ENCODE results near the gene DDB1. TPM values are rescaled to one million over a fixed set of nuclear protein-coding genes. Genes with fewer than 3 reads are reported as not detected.

The DDB1 gene
- total and polyA plus RNA-seq, 10 of the 15 experiments (the other 5 are each of a cell fraction or from before 2014, with no cell fraction given), result 136 to 272 (median 216) TPM

DNA sequence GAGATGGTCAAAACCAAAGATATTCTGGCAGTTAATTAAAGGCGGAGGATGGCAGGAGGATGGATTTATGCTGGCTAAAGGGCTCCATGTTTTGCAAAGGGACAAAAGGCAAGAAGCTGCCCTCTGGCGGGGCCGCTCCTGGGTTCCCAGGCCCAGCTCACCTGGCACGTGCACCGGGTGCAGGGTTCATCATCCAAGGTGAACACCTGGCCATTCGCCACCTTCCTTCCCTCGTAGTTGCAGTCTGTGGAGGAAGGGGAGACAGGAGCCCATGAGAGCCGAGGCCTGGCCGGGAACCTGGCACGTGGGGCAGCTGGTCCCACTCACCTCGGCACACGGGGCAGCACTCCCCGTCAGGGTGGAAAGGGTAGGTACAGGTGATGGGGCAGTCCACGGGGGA, 68.1 kb downstream of the DDB1 start:
- no peaks in the 10 kb centered on the region for H3K4me1 ChIP-seq (ENCODE audit: control insufficient read depth, insufficient read depth, low read length)
- no peak for ATAC-seq
- H3K79me2 ChIP-seq (ENCODE audit: control insufficient read depth, insufficient read depth, low read length), result no peaks in the 10 kb centered on the region
- no peak for DNase-seq (ENCODE audit: low read depth, low spot score)
- no peak overlapping the region for H3K9ac ChIP-seq (ENCODE audit: control insufficient read depth, insufficient read depth, low read length)
- H3K27me3 ChIP-seq (replicated peaks in 1 of 2; ENCODE audit: control insufficient read depth in 2 of 2, insufficient read depth in 2 of 2, low read length in 1 of 2), result no peaks in the 10 kb centered on the region
- H3K27ac ChIP-seq (ENCODE audit: control insufficient read depth, insufficient read depth), result no peak overlapping the region
- no TSS peak for BruUV-seq (replicated peaks)
- no peaks in the 10 kb centered on the region for H3K9me3 ChIP-seq (replicated peaks; ENCODE audit: control insufficient read depth, insufficient read depth, low read length)
- ChIA-PET POLR2A (no interaction called here), CTCF (interaction anchor here (1.1 kb wide), 1 partner anchor 11 kb away, joined by 3 read pairs; no protein-coding TSS in a partner anchor), SMC1A (ENCODE audit: uncharacterized antibody, unreplicated experiment) (no interaction called here), RAD21 (ENCODE audit: unreplicated experiment) (no interaction called here)
- H2AFZ ChIP-seq (ENCODE audit: control insufficient read depth, low read depth, low read length), result no peak overlapping the region
- no peak overlapping the region for H3K4me3 ChIP-seq
- H4K20me1 ChIP-seq (ENCODE audit: control insufficient read depth, insufficient read depth), result no peaks in the 10 kb centered on the region
- in situ Hi-C loops (cut with MboI) (loop anchor here (5.0 kb wide), 1 partner anchor 72 kb away; no protein-coding TSS in a partner anchor), intact Hi-C loops (cut with micrococcal nuclease; ENCODE audit: unreplicated experiment) (no loop called here)
- no peaks in the 10 kb centered on the region; a peak in 1 of 4 replicates for H3K36me3 ChIP-seq (ENCODE audit: control insufficient read depth in 2 of 2, insufficient read depth in 2 of 2, low read length in 1 of 2)
- H3K4me2 ChIP-seq (ENCODE audit: control insufficient read depth, insufficient read depth), result no peak overlapping the region
- no peak for FAIRE-seq
- no peak for TF ChIP-seq POLR2AphosphoS2 (IDR thresholded peaks at IDR 0.05; ENCODE audit: low read depth, low read length)
- TF ChIP-seq SUZ12 (IDR thresholded peaks at IDR 0.05; ENCODE audit: unreplicated experiment), result no peak
- TF ChIP-seq, protein P1, sequence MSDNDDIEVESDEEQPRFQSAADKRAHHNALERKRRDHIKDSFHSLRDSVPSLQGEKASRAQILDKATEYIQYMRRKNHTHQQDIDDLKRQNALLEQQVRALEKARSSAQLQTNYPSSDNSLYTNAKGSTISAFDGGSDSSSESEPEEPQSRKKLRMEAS (IDR thresholded peaks at IDR 0.05; ENCODE audit: low read depth, low read length), result no peak
- TF ChIP-seq IRF4 (IDR thresholded peaks at IDR 0.05; ENCODE audit: low read depth, low read length), result no peak
- no peak for TF ChIP-seq POLR2AphosphoS5 (IDR thresholded peaks at IDR 0.05; ENCODE audit: low read length)
- TF ChIP-seq, protein P2, sequence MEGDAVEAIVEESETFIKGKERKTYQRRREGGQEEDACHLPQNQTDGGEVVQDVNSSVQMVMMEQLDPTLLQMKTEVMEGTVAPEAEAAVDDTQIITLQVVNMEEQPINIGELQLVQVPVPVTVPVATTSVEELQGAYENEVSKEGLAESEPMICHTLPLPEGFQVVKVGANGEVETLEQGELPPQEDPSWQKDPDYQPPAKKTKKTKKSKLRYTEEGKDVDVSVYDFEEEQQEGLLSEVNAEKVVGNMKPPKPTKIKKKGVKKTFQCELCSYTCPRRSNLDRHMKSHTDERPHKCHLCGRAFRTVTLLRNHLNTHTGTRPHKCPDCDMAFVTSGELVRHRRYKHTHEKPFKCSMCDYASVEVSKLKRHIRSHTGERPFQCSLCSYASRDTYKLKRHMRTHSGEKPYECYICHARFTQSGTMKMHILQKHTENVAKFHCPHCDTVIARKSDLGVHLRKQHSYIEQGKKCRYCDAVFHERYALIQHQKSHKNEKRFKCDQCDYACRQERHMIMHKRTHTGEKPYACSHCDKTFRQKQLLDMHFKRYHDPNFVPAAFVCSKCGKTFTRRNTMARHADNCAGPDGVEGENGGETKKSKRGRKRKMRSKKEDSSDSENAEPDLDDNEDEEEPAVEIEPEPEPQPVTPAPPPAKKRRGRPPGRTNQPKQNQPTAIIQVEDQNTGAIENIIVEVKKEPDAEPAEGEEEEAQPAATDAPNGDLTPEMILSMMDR (IDR thresholded peaks at IDR 0.05 in 2 of 3, conservative IDR thresholded peaks at IDR 0.05 in 1 of 3; ENCODE audit: control insufficient read depth in 2 of 3, extremely low read depth in 1 of 3, insufficient read depth in 1 of 3, low read depth in 3 of 3, low read length in 3 of 3), result no peak
- TF ChIP-seq CHD1 (IDR thresholded peaks at IDR 0.05; ENCODE audit: low read depth, low read length), result no peak
- no peak for TF ChIP-seq MTA3 (IDR thresholded peaks at IDR 0.05; ENCODE audit: borderline replicate concordance, low read length)
- TF ChIP-seq, protein P3, sequence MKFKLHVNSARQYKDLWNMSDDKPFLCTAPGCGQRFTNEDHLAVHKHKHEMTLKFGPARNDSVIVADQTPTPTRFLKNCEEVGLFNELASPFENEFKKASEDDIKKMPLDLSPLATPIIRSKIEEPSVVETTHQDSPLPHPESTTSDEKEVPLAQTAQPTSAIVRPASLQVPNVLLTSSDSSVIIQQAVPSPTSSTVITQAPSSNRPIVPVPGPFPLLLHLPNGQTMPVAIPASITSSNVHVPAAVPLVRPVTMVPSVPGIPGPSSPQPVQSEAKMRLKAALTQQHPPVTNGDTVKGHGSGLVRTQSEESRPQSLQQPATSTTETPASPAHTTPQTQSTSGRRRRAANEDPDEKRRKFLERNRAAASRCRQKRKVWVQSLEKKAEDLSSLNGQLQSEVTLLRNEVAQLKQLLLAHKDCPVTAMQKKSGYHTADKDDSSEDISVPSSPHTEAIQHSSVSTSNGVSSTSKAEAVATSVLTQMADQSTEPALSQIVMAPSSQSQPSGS (IDR thresholded peaks at IDR 0.05; ENCODE audit: low read length), result no peak
- no peak for TF ChIP-seq WRNIP1 (IDR thresholded peaks at IDR 0.05; ENCODE audit: borderline replicate concordance, low read depth, low read length)
- TF ChIP-seq, protein P4, sequence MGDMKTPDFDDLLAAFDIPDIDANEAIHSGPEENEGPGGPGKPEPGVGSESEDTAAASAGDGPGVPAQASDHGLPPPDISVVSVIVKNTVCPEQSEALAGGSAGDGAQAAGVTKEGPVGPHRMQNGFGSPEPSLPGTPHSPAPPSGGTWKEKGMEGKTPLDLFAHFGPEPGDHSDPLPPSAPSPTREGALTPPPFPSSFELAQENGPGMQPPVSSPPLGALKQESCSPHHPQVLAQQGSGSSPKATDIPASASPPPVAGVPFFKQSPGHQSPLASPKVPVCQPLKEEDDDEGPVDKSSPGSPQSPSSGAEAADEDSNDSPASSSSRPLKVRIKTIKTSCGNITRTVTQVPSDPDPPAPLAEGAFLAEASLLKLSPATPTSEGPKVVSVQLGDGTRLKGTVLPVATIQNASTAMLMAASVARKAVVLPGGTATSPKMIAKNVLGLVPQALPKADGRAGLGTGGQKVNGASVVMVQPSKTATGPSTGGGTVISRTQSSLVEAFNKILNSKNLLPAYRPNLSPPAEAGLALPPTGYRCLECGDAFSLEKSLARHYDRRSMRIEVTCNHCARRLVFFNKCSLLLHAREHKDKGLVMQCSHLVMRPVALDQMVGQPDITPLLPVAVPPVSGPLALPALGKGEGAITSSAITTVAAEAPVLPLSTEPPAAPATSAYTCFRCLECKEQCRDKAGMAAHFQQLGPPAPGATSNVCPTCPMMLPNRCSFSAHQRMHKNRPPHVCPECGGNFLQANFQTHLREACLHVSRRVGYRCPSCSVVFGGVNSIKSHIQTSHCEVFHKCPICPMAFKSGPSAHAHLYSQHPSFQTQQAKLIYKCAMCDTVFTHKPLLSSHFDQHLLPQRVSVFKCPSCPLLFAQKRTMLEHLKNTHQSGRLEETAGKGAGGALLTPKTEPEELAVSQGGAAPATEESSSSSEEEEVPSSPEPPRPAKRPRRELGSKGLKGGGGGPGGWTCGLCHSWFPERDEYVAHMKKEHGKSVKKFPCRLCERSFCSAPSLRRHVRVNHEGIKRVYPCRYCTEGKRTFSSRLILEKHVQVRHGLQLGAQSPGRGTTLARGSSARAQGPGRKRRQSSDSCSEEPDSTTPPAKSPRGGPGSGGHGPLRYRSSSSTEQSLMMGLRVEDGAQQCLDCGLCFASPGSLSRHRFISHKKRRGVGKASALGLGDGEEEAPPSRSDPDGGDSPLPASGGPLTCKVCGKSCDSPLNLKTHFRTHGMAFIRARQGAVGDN (IDR thresholded peaks at IDR 0.05), result no peak
- no peak for TF ChIP-seq SPI1 (IDR thresholded peaks at IDR 0.05; ENCODE audit: borderline replicate concordance, insufficient read depth, low read depth, low read length)
- 65% methylated on average over 14 of the region's 14 CpGs for WGBS (ENCODE audit: insufficient coverage, insufficient replicate concordance, low lambda C conversion rate, missing lambda C conversion rate)

Measured in GM12878 (cell line).